ENCODE data around the gene PATJ. TPM values are rescaled to one million over a fixed set of nuclear protein-coding genes. Genes with fewer than 3 reads are reported as not detected.

PATJ gene
- total RNA-seq, 2 donors from 2014 or later: 47.8 to 64.5 TPM

- no peak for DNase-seq (ENCODE audit: low spot score)
Observed at GRCh38 chr1:62113507-62113906, 371.2 kb downstream of the PATJ start.

GRCh38 chr1:62117018-62117750 lies 374.9 kb downstream of the PATJ start:
- no peak for TF ChIP-seq CTCF (IDR thresholded peaks at IDR 0.05)
- peaks cover 13% of the 10 kb centered on the region for H3K36me3 ChIP-seq
- DNase-seq (ENCODE audit: low spot score) (no peak), ATAC-seq (ENCODE audit: insufficient number of reproducible peaks, low FRiP score, low read depth) (no peak)
- peaks cover 0 to 5% of the 10 kb centered on the region in 2 donors for H3K4me1 ChIP-seq (ENCODE audit: control insufficient read depth in 1 of 2, low read depth in 2 of 2)
- H3K27me3 ChIP-seq (replicated peaks; ENCODE audit: insufficient read depth): no peaks in the 10 kb centered on the region
- H3K27ac ChIP-seq: no peak overlapping the region
- no peak overlapping the region for H3K4me3 ChIP-seq
- no peaks in the 10 kb centered on the region for H3K9me3 ChIP-seq

More at GRCh38 chr1:62113507-62113906, 371.2 kb downstream of the PATJ start:
- H3K27me3 ChIP-seq (replicated peaks; ENCODE audit: insufficient read depth): no peaks in the 10 kb centered on the region
- ATAC-seq (ENCODE audit: insufficient number of reproducible peaks, low FRiP score, low read depth): no peak
- H3K36me3 ChIP-seq: peaks cover 13% of the 10 kb centered on the region
- TF ChIP-seq CTCF (IDR thresholded peaks at IDR 0.05): no peak
- H3K4me1 ChIP-seq (ENCODE audit: control insufficient read depth in 1 of 2, low read depth in 2 of 2): no peaks in the 10 kb centered on the region
- no peak overlapping the region for H3K27ac ChIP-seq
- no peak overlapping the region for H3K4me3 ChIP-seq
- H3K9me3 ChIP-seq: no peaks in the 10 kb centered on the region

GRCh38 chr1:62126579-62127290 lies 384.5 kb downstream of the PATJ start:
- no peak overlapping the region for H3K4me3 ChIP-seq
- TF ChIP-seq CTCF (IDR thresholded peaks at IDR 0.05): no peak
- H3K36me3 ChIP-seq: no peaks in the 10 kb centered on the region
- DNase-seq (ENCODE audit: low spot score) (no peak), ATAC-seq (ENCODE audit: insufficient number of reproducible peaks, low FRiP score, low read depth) (no peak)
- H3K27ac ChIP-seq: no peak overlapping the region
- peaks cover 0 to 10% of the 10 kb centered on the region in 2 donors for H3K4me1 ChIP-seq (ENCODE audit: control insufficient read depth in 1 of 2, low read depth in 2 of 2)
- H3K27me3 ChIP-seq (replicated peaks; ENCODE audit: insufficient read depth): no peaks in the 10 kb centered on the region
- no peaks in the 10 kb centered on the region for H3K9me3 ChIP-seq

- H3K4me3 ChIP-seq: no peak overlapping the region
- no peak for TF ChIP-seq CTCF (IDR thresholded peaks at IDR 0.05)
- ATAC-seq (ENCODE audit: insufficient number of reproducible peaks, low FRiP score, low read depth): no peak
- H3K9me3 ChIP-seq: no peaks in the 10 kb centered on the region
- H3K4me1 ChIP-seq (ENCODE audit: control insufficient read depth in 1 of 2, low read depth in 2 of 2): no peaks in the 10 kb centered on the region
- H3K27me3 ChIP-seq (replicated peaks; ENCODE audit: insufficient read depth): no peaks in the 10 kb centered on the region
- no peaks in the 10 kb centered on the region for H3K36me3 ChIP-seq
- DNase-seq (ENCODE audit: low spot score): no peak
- no peak overlapping the region for H3K27ac ChIP-seq
Observed at GRCh38 chr1:62128745-62129144, 386.5 kb downstream of the PATJ start.

- Histone ChIP-seq H3K4me1 (ENCODE audit: control insufficient read depth in 1 of 2, low read depth in 2 of 2) (no peaks in the 10 kb centered on the region), H3K36me3 (no peaks in the 10 kb centered on the region), H3K27ac (no peak overlapping the region), H3K4me3 (no peak overlapping the region), H3K27me3 (replicated peaks; ENCODE audit: insufficient read depth) (no peaks in the 10 kb centered on the region), H3K9me3 (no peaks in the 10 kb centered on the region)
- ATAC-seq (ENCODE audit: insufficient number of reproducible peaks, low FRiP score, low read depth): no peak
- peak; percentile 68 for TF ChIP-seq CTCF (IDR thresholded peaks at IDR 0.05)
- no peak for DNase-seq (ENCODE audit: low spot score)
Observed at GRCh38 chr1:62131093-62131725, 388.9 kb downstream of the PATJ start.

All from thoracic aorta (tissue), 2 donors.